H9 (cell line): ENCODE results near the gene POLR1C. TPM values are rescaled to one million over a fixed set of nuclear protein-coding genes. Genes with fewer than 3 reads are reported as not detected.
"Not testable (repeated sequence)": the region's sequence is repeated elsewhere in the genome, so short reads cannot be mapped to it uniquely, and the experiment has no call there.

Source experiments
- DNase-seq: peaks from one replicate; pipeline ENCODE4 v3.0.0-alpha.2; 2017
- H2AFZ ChIP-seq: one replicate; pipeline ENCODE4 v1.6.1; 2013; ENCODE audit warnings: mild to moderate bottlenecking, low read length, control low read depth, moderate library complexity
- H2AK5ac ChIP-seq: 2 replicates; pipeline ENCODE4 v1.6.1; 2013; ENCODE audit warnings: low read length, control low read depth, mixed read lengths; ENCODE audit not compliant: insufficient read length
- H2BK120ac ChIP-seq: one replicate; pipeline ENCODE4 v1.6.1; 2013; ENCODE audit warnings: low read depth, mild to moderate bottlenecking, low read length, control low read depth, inconsistent platforms; ENCODE audit not compliant: poor library complexity, severe bottlenecking
- H2BK12ac ChIP-seq: 2 replicates; pipeline ENCODE4 v1.6.1; 2013; ENCODE audit warnings: low read length, control low read depth, mixed read lengths, low read depth; ENCODE audit not compliant: insufficient read length
- H2BK15ac ChIP-seq: 2 replicates; pipeline ENCODE4 v1.6.1; 2013; ENCODE audit warnings: low read depth, low read length, control low read depth
- H2BK20ac ChIP-seq: one replicate; pipeline ENCODE4 v1.6.1; 2013; ENCODE audit warnings: low read depth, mild to moderate bottlenecking, low read length, control low read depth, inconsistent platforms; ENCODE audit not compliant: poor library complexity, severe bottlenecking
- H2BK5ac ChIP-seq: 2 replicates; pipeline ENCODE4 v1.6.1; 2013; ENCODE audit warnings: low read length, control low read depth, mixed read lengths; ENCODE audit not compliant: insufficient read length
- H3K14ac ChIP-seq: 2 replicates; pipeline ENCODE4 v1.6.1; 2013; ENCODE audit warnings: low read length, control low read depth; ENCODE audit not compliant: insufficient read depth
- H3K18ac ChIP-seq: 2 replicates; pipeline ENCODE4 v1.6.1; 2013; ENCODE audit warnings: low read depth, mild to moderate bottlenecking, mixed read lengths, low read length, control low read depth; ENCODE audit not compliant: insufficient read length
- H3K23ac ChIP-seq: 2 replicates; pipeline ENCODE4 v1.6.1; 2013; ENCODE audit warnings: low read length, control low read depth, mixed read lengths, low read depth; ENCODE audit not compliant: insufficient read length
- H3K23me2 ChIP-seq: 2 replicates; pipeline ENCODE4 v1.6.1; 2013; ENCODE audit warnings: low read depth, mild to moderate bottlenecking, mixed read lengths, low read length, control low read depth; ENCODE audit not compliant: insufficient read length, poor library complexity, severe bottlenecking
- H3K27ac ChIP-seq: 2 replicates; pipeline ENCODE4 v1.5.1; 2013; ENCODE audit warnings: low read length, control low read depth, mixed read lengths, low read depth; ENCODE audit not compliant: insufficient read length
- H3K27me3 ChIP-seq: 2 replicates; pipeline ENCODE4 v1.6.1; 2013; ENCODE audit warnings: low read length, control low read depth, inconsistent platforms; ENCODE audit not compliant: insufficient read depth
- H3K4ac ChIP-seq: 2 replicates; pipeline ENCODE4 v1.6.1; 2013; ENCODE audit warnings: low read depth, mild to moderate bottlenecking, control low read depth, inconsistent platforms, low read length, moderate library complexity
- H3K4me1 ChIP-seq: 2 replicates; pipeline ENCODE4 v1.6.1; 2013; ENCODE audit warnings: low read length, control low read depth, inconsistent platforms; ENCODE audit not compliant: insufficient read depth
- H3K4me2 ChIP-seq: 2 replicates; pipeline ENCODE4 v1.6.1; 2013; ENCODE audit warnings: low read length, control low read depth, mixed read lengths; ENCODE audit not compliant: insufficient read length, insufficient read depth
- H3K56ac ChIP-seq: 2 replicates; pipeline ENCODE4 v1.6.1; 2013; ENCODE audit warnings: low read depth, mild to moderate bottlenecking, mixed read lengths, low read length, control low read depth; ENCODE audit not compliant: insufficient read length
- H3K79me1 ChIP-seq: 2 replicates; pipeline ENCODE4 v1.6.1; 2013; ENCODE audit warnings: low read depth, mild to moderate bottlenecking, moderate library complexity, low read length, control low read depth, inconsistent platforms; ENCODE audit not compliant: insufficient read depth, poor library complexity, severe bottlenecking
- H3K79me2 ChIP-seq: 2 replicates; pipeline ENCODE4 v1.6.1; 2013; ENCODE audit warnings: low read length, control low read depth, inconsistent platforms; ENCODE audit not compliant: insufficient read depth
- H3K9ac ChIP-seq: 2 replicates; pipeline ENCODE4 v1.6.1; 2013; ENCODE audit warnings: low read length, control low read depth, mixed read lengths; ENCODE audit not compliant: insufficient read length; ENCODE audit errors: extremely low read depth
- H3K9me3 ChIP-seq: one replicate; pipeline ENCODE4 v1.6.1; 2013; ENCODE audit warnings: low read depth, low read length, inconsistent platforms; ENCODE audit not compliant: control insufficient read depth
- H3T11ph ChIP-seq: one replicate; pipeline ENCODE4 v1.6.1; 2013; ENCODE audit warnings: mild to moderate bottlenecking, low read length, control low read depth, inconsistent platforms
- H4K20me1 ChIP-seq: one replicate; pipeline ENCODE4 v1.6.1; 2013; ENCODE audit not compliant: control insufficient read depth, insufficient read length, insufficient read depth
- H4K5ac ChIP-seq: 2 replicates; pipeline ENCODE4 v1.6.1; 2013; ENCODE audit warnings: low read depth, mild to moderate bottlenecking, mixed read lengths, low read length, control low read depth; ENCODE audit not compliant: insufficient read length
- H4K8ac ChIP-seq: replicated peaks from 2 replicates; pipeline ENCODE4 v1.6.1; 2013; ENCODE audit warnings: low read length, control low read depth, mixed read lengths, low read depth; ENCODE audit not compliant: insufficient read length
- H4K91ac ChIP-seq: 2 replicates; pipeline ENCODE4 v1.6.1; 2013; ENCODE audit warnings: low read depth, mild to moderate bottlenecking, moderate library complexity, mixed read lengths, low read length, control low read depth; ENCODE audit not compliant: insufficient read length
- H3K27ac Mint-ChIP-seq, 3 experiments: 2 replicates in 2 of 3; 3 replicates in 1 of 3; pipeline ENCODE4 v1.8.0; 2020 to 2021; ENCODE audit warnings: mixed read lengths in 3 of 3, mild to moderate bottlenecking in 1 of 3, moderate library complexity in 1 of 3
- H3K27me3 Mint-ChIP-seq: 2 replicates; pipeline ENCODE4 v1.8.0; 2021; ENCODE audit warnings: low read depth, mild to moderate bottlenecking, moderate library complexity, mixed read lengths
- H3K36me3 Mint-ChIP-seq, 3 experiments: 2 replicates in 2 of 3; 3 replicates in 1 of 3; pipeline ENCODE4 v1.8.0; 2020 to 2021; ENCODE audit warnings: low read depth in 3 of 3, mixed read lengths in 3 of 3; ENCODE audit not compliant: insufficient read depth in 1 of 3
- H3K4me1 Mint-ChIP-seq, 2 experiments: 2 replicates each; pipeline ENCODE4 v1.8.0; 2020; ENCODE audit warnings: mixed read lengths in 2 of 2
- H3K4me3 Mint-ChIP-seq, 2 experiments: 2 replicates in 1 of 2; 3 replicates in 1 of 2; pipeline ENCODE4 v1.8.0; 2020 to 2021; ENCODE audit warnings: mild to moderate bottlenecking in 2 of 2, mixed read lengths in 2 of 2, moderate library complexity in 1 of 2
- H3K9me3 Mint-ChIP-seq, 2 experiments: 2 replicates in 1 of 2; 3 replicates in 1 of 2; pipeline ENCODE4 v1.8.0; 2020; ENCODE audit warnings: mild to moderate bottlenecking in 2 of 2, mixed read lengths in 2 of 2, moderate library complexity in 1 of 2
- CTCF ChIP-seq: fragments of 200-600 bp; sonication (generic); conservative IDR thresholded peaks from 3 replicates; pipeline ENCODE4 v1.8.0; 2021; ENCODE audit warnings: antibody characterized with exemption, mild to moderate bottlenecking
- WGBS: extraction: QIAGEN DNeasy Blood & Tissue Kit; methylation state at CpG from one replicate; pipeline ENCODE4 v1.1.7; 2013; ENCODE audit warnings: missing lambda C conversion rate, low lambda C conversion rate, mixed read lengths; ENCODE audit not compliant: insufficient read length; ENCODE audit errors: extremely low coverage; 5-methylcytosine and 5-hydroxymethylcytosine counted together
- total RNA-seq: library from RNA; stranded (reverse); gene quantifications from 2 replicates; pipeline ENCODE4 v1.2.1, GENCODE V29; 2021

The POLR1C gene
- total RNA-seq, 1 experiment from 2014 or later, result 75.8 TPM

- H2BK15ac ChIP-seq, result no peak overlapping the region
- no CpG with 5 or more reads among the region's 1 CpG for WGBS
- no peak overlapping the region for H4K5ac ChIP-seq
- H3T11ph ChIP-seq, result no peak overlapping the region
- no peak overlapping the region for H3K27ac ChIP-seq
- no peak for TF ChIP-seq CTCF
- H3K56ac ChIP-seq, result no peak overlapping the region
- no peak overlapping the region for H2BK20ac ChIP-seq
- H3K4me2 ChIP-seq, result no peak overlapping the region
- Mint-ChIP-seq H3K27me3 (no peaks in the 10 kb centered on the region), H3K4me3 (no peak overlapping the region), H3K36me3 (peaks cover 32 to 69% (median 58%) of the 10 kb centered on the region in 3 experiments; a peak in 6 of 7 replicates), H3K4me1 (no peaks in the 10 kb centered on the region), H3K27ac (no peak overlapping the region), H3K9me3 (no peaks in the 10 kb centered on the region)
- H3K18ac ChIP-seq, result no peak overlapping the region
- no peak overlapping the region for H4K8ac ChIP-seq
- H2BK5ac ChIP-seq, result no peak overlapping the region
- H2BK120ac ChIP-seq, result no peak overlapping the region
- H3K79me2 ChIP-seq, result no peaks in the 10 kb centered on the region
- H3K9me3 ChIP-seq, result no peaks in the 10 kb centered on the region
- H3K4me1 ChIP-seq, result no peaks in the 10 kb centered on the region
- H3K23ac ChIP-seq, result no peak overlapping the region
- no peaks in the 10 kb centered on the region for H3K79me1 ChIP-seq
- no peaks in the 10 kb centered on the region for H3K27me3 ChIP-seq
- H2AFZ ChIP-seq, result no peak overlapping the region
- H4K20me1 ChIP-seq, result no peaks in the 10 kb centered on the region
- no peak overlapping the region for H4K91ac ChIP-seq
- H3K4ac ChIP-seq, result no peak overlapping the region
- no peak for DNase-seq
- no peak overlapping the region for H2AK5ac ChIP-seq
- H3K23me2 ChIP-seq, result no peaks in the 10 kb centered on the region
- H3K14ac ChIP-seq, result no peak overlapping the region
- H3K9ac ChIP-seq, result no peak overlapping the region
- H2BK12ac ChIP-seq, result no peak overlapping the region
Measured at GRCh38 chr6:43532201-43532600, 15.3 kb downstream of the POLR1C start.

- H3K9me3 Mint-ChIP-seq, H3K27me3 ChIP-seq, H3T11ph ChIP-seq, H3K27ac Mint-ChIP-seq, H4K91ac ChIP-seq, DNase-seq, H3K14ac ChIP-seq, H3K9me3 ChIP-seq, H3K27me3 Mint-ChIP-seq, H3K23me2 ChIP-seq, H4K8ac ChIP-seq, H3K4ac ChIP-seq, H3K79me1 ChIP-seq, H3K56ac ChIP-seq, H3K23ac ChIP-seq, H4K5ac ChIP-seq, H3K27ac ChIP-seq, H2BK15ac ChIP-seq, H3K4me3 Mint-ChIP-seq, H4K20me1 ChIP-seq, H2AK5ac ChIP-seq, H3K4me1 ChIP-seq, H2BK120ac ChIP-seq, H3K4me2 ChIP-seq, H2AFZ ChIP-seq, H2BK5ac ChIP-seq, H2BK20ac ChIP-seq, H2BK12ac ChIP-seq, H3K79me2 ChIP-seq, H3K9ac ChIP-seq, H3K4me1 Mint-ChIP-seq, H3K18ac ChIP-seq: not testable (repeated sequence)
- peaks cover 26 to 77% (median 47%) of the 10 kb centered on the region in 3 experiments; a peak in 6 of 7 replicates for H3K36me3 Mint-ChIP-seq
- no CpG with 5 or more reads among the region's 17 CpGs for WGBS
Measured at GRCh38 chr6:43538986-43539385, 22.1 kb downstream of the POLR1C start.
